ENCODE results near the gene FCRLB. TPM values are rescaled to one million over a fixed set of nuclear protein-coding genes. Genes with fewer than 3 reads are reported as not detected.

Gene FCRLB
- total and polyA plus RNA-seq, 9 donors: 0.24 to 4.6 (median 1.0) TPM

GRCh38 chr1:161777261-161777660, 55.9 kb downstream of the FCRLB start:
- TF ChIP-seq CTCF (IDR thresholded peaks at IDR 0.05) (no peak), POLR2A (IDR thresholded peaks at IDR 0.05) (no peak), EP300 (IDR thresholded peaks at IDR 0.05) (no peak)
- intact Hi-C loops (cut with DNase I): no loop called here
- Histone ChIP-seq H3K36me3 (no peaks in the 10 kb centered on the region), H3K9me3 (no peaks in the 10 kb centered on the region), H3K27me3 (no peaks in the 10 kb centered on the region), H3K27ac (no peak overlapping the region), H3K4me3 (no peak overlapping the region), H3K4me1 (ENCODE audit: insufficient read depth) (no peaks in the 10 kb centered on the region)
- WGBS, 3 donors: 92 to 94% (median 93%) methylated on average over 2 of the region's 2 CpGs
- no peak for DNase-seq

Small RNAs within 50 kb of the gene (small RNA-seq; reads per million reads assigned to genes)
- gene RF00019: not detected
- not detected for gene RN7SL466P

Other genes starting within 250 kb of the FCRLB start
- gene FCGR2A, start 216.1 kb upstream of the FCRLB start, total RNA-seq: 10 to 100 TPM; 11.2 to 28.2 (median 15.1) TPM
- 10 to 100 TPM in 1 of 2 donors, 1 to 10 TPM in 1; 6.9 to 74.0 TPM for gene FCGR2A, start 216.1 kb upstream of the FCRLB start, polyA plus RNA-seq
- gene HSPA6, start 197.0 kb upstream of the FCRLB start, total RNA-seq: 1 to 10 TPM; 1.2 to 7.9 (median 2.7) TPM
- gene HSPA6, start 197.0 kb upstream of the FCRLB start, polyA plus RNA-seq: 1 to 10 TPM in 1 of 2 donors, under 1 TPM in 1; 0.87 to 1.4 TPM
- gene FCGR3A, start 171.7 kb upstream of the FCRLB start, total RNA-seq: 10 to 100 TPM in 1 of 7 donors, 1 to 10 TPM in 6; 4.7 to 24.2 (median 6.6) TPM
- gene FCGR3A, start 171.7 kb upstream of the FCRLB start, polyA plus RNA-seq: 10 to 100 TPM in 1 of 2 donors, 1 to 10 TPM in 1; 7.7 to 44.3 TPM
- gene FCGR3B, start 90.4 kb upstream of the FCRLB start, total RNA-seq: 1 to 10 TPM in 2 of 7 donors, under 1 TPM in 4, not detected in 1; 0.53 to 1.6 (median 0.92) TPM
- 1 to 10 TPM in 1 of 2 donors, under 1 TPM in 1; 0.19 to 6.4 TPM for gene FCGR3B, start 90.4 kb upstream of the FCRLB start, polyA plus RNA-seq
- 10 to 100 TPM in 1 of 7 donors, 1 to 10 TPM in 5, under 1 TPM in 1; 0.89 to 14.3 (median 4.2) TPM for gene FCGR2B, start 58.4 kb upstream of the FCRLB start, total RNA-seq
- gene FCGR2B, start 58.4 kb upstream of the FCRLB start, polyA plus RNA-seq: 10 to 100 TPM in 1 of 2 donors, 1 to 10 TPM in 1; 3.8 to 31.7 TPM
- gene FCRLA, start 14.3 kb upstream of the FCRLB start, total RNA-seq: under 1 TPM in 2 of 7 donors, not detected in 5; 0.31 to 0.80 TPM
- gene FCRLA, start 14.3 kb upstream of the FCRLB start, polyA plus RNA-seq: under 1 TPM; 0.06 to 0.42 TPM
- 10 to 100 TPM; 15.0 to 28.9 (median 19.8) TPM for gene DUSP12, start 28.2 kb downstream of the FCRLB start, total RNA-seq
- 10 to 100 TPM; 16.9 to 26.4 TPM for gene DUSP12, start 28.2 kb downstream of the FCRLB start, polyA plus RNA-seq
- 10 to 100 TPM; 20.9 to 31.3 (median 24.5) TPM for gene ATF6, start 44.8 kb downstream of the FCRLB start, total RNA-seq
- 10 to 100 TPM in 1 of 2 donors, 1 to 10 TPM in 1; 7.9 to 23.4 TPM for gene ATF6, start 44.8 kb downstream of the FCRLB start, polyA plus RNA-seq